ENCODE data around the gene TSPAN9. TPM values are rescaled to one million over a fixed set of nuclear protein-coding genes. Genes with fewer than 3 reads are reported as not detected.

The TSPAN9 gene
- total RNA-seq, 4 donors from 2014 or later: 9.9 to 47.3 (median 15.4) TPM

DNA sequence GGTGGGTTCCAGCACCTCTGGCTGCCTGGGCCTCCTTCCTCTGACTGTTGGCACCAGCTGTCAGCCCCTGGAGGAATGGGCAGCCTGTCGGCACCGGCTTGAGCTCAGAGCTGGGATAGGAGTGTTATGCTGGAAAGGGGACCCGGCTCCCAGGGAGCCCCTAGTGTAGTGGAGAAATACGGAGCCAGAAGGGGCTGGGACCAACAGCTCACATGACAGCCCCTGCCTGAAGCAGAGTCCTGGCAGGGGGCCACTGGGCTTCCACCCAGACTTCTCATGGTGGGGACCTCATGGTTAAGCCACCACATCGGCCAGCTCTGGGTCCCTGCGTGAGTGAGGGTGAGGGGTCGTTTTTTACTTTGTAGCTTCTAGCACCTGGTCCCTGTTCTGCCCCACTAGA lies 174.5 kb downstream of the TSPAN9 start:
- TF ChIP-seq, protein P1, sequence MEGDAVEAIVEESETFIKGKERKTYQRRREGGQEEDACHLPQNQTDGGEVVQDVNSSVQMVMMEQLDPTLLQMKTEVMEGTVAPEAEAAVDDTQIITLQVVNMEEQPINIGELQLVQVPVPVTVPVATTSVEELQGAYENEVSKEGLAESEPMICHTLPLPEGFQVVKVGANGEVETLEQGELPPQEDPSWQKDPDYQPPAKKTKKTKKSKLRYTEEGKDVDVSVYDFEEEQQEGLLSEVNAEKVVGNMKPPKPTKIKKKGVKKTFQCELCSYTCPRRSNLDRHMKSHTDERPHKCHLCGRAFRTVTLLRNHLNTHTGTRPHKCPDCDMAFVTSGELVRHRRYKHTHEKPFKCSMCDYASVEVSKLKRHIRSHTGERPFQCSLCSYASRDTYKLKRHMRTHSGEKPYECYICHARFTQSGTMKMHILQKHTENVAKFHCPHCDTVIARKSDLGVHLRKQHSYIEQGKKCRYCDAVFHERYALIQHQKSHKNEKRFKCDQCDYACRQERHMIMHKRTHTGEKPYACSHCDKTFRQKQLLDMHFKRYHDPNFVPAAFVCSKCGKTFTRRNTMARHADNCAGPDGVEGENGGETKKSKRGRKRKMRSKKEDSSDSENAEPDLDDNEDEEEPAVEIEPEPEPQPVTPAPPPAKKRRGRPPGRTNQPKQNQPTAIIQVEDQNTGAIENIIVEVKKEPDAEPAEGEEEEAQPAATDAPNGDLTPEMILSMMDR (IDR thresholded peaks at IDR 0.05; ENCODE audit: low read depth): no peak

- TF ChIP-seq, protein P1 (IDR thresholded peaks at IDR 0.05; ENCODE audit: low read depth): no peak
Observed at GRCh38 chr12:3252450-3252891, 175.3 kb downstream of the TSPAN9 start.

- TF ChIP-seq, protein P1 (IDR thresholded peaks at IDR 0.05; ENCODE audit: low read depth): no peak
Observed at GRCh38 chr12:3253682-3254275, 176.6 kb downstream of the TSPAN9 start.

- TF ChIP-seq, protein P1 (IDR thresholded peaks at IDR 0.05; ENCODE audit: low read depth): no peak
Observed at GRCh38 chr12:3255057-3255456, 177.9 kb downstream of the TSPAN9 start.

DNA sequence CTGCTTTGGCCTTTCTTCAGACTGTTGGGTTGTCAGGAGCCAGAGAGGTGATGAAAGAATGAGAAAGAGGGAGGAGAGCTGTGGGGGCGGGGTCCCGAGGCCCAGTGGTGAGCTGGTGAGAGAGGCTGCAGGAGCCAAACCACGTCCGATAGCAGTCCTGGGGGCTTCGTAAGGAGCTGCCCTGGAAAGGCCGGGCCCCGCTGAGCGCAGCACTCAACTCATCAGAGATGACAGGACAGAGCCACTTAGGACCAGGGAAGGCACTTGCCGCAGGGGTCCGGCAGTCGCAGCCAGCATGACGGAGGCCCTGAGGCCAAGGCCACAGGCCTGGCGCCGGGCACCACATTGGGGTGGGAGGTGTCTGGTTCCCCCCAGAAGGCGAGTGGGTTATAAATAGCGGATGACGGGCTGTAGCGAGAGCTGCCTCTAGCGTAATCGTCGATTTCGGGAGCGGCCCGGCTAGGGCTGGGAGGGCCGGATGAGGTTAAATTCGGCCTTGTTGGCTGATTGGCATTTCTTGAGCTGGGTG lies 179.0 kb downstream of the TSPAN9 start:
- TF ChIP-seq, protein P1 (IDR thresholded peaks at IDR 0.05; ENCODE audit: low read depth): no peak

DNA sequence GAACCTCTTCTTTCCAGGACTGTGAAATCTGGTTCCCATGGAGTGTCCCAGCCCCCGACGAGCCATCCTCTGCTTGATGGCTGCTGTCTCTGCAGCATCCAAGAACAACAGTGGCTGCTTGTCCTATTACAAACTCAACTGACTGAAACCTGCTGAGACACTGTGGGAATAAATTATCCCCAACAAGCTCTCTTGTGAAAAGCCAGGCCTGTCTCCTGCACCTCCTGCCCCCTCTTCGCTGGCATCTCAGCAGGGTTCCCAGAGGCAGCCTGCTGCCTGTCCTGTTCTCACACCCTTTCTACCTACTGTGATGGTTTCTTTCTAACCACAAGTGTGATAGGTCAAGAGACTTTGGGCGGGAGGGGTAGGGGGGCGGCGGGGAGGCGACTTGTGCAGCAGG lies 180.2 kb downstream of the TSPAN9 start:
- TF ChIP-seq, protein P1 (IDR thresholded peaks at IDR 0.05; ENCODE audit: low read depth): no peak

DNA sequence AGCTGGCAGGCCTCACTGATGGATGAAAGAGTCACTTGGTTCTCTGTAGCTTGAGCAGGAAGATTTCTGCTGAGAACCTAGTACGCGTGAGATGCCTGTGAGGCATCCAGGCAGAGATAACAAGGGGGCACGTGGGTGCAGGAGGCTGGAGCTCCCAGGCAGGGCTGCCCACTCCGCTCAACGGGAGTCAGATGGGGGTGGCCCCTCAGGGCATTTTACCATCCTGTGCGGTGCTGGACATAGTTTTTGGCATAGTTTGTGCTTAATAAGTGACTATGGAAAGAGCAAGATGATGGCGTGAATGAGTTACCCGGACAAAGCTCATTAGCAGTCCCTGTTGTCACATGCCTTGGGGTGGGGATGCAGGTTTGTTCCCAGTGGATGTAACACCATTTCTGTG lies 182.8 kb downstream of the TSPAN9 start:
- TF ChIP-seq, protein P1 (IDR thresholded peaks at IDR 0.05; ENCODE audit: low read depth): no peak
